WERI-Rb-1 (cell line): ENCODE results near the gene APBA2.

Source experiments
- DNase-seq: peaks from one replicate; pipeline ENCODE4 v3.0.0-alpha.2; 2020
- H3K27ac ChIP-seq: fragments of 250-450 bp; sonication (Bioruptor Pico); 2 replicates; pipeline ENCODE4 v1.5.1; 2020; ENCODE audit warnings: mild to moderate bottlenecking, moderate library complexity
- H3K27me3 ChIP-seq: fragments of 250-450 bp; sonication (Bioruptor Pico); 2 replicates; pipeline ENCODE4 v1.5.1; 2021; ENCODE audit warnings: mild to moderate bottlenecking, low read depth, moderate library complexity; ENCODE audit not compliant: insufficient read depth, severe bottlenecking
- H3K36me3 ChIP-seq: fragments of 250-450 bp; sonication (Bioruptor Pico); 2 replicates; pipeline ENCODE4 v1.5.1; 2020; ENCODE audit warnings: mild to moderate bottlenecking, moderate library complexity
- H3K4me3 ChIP-seq: 2 replicates; pipeline ENCODE4 v1.5.1; 2011; ENCODE audit warnings: low read depth, mild to moderate bottlenecking, control low read depth, low read length
- H3K9me3 ChIP-seq: fragments of 250-450 bp; sonication (Bioruptor Pico); 2 replicates; pipeline ENCODE4 v1.5.1; 2021; ENCODE audit warnings: mild to moderate bottlenecking, moderate library complexity; ENCODE audit not compliant: severe bottlenecking
- TF ChIP-seq, protein P1 (sequence below): IDR thresholded peaks from 2 replicates; pipeline ENCODE4 v1.5.1; 2011; ENCODE audit warnings: low read depth, mild to moderate bottlenecking, control low read depth, inconsistent platforms, low read length

APBA2 gene

DNA sequence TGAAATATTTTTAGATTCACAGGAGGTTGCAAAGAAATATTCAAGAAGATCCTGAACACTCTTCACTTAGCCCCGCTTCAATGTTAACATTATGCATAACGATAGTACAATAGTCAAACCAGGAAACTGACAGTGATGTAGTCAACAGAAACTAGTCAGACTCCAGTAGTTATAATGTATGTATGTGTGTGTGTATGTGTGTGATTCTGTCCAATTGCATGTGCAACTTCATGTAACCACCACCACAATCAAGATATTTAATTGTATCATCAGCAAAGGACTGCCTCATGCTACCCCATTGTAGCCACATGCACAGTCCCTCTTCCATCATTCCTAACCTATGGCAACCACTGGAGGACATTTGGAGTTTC, 77.9 kb downstream of the APBA2 start:
- no peak overlapping the region for H3K4me3 ChIP-seq
- TF ChIP-seq, protein P1, sequence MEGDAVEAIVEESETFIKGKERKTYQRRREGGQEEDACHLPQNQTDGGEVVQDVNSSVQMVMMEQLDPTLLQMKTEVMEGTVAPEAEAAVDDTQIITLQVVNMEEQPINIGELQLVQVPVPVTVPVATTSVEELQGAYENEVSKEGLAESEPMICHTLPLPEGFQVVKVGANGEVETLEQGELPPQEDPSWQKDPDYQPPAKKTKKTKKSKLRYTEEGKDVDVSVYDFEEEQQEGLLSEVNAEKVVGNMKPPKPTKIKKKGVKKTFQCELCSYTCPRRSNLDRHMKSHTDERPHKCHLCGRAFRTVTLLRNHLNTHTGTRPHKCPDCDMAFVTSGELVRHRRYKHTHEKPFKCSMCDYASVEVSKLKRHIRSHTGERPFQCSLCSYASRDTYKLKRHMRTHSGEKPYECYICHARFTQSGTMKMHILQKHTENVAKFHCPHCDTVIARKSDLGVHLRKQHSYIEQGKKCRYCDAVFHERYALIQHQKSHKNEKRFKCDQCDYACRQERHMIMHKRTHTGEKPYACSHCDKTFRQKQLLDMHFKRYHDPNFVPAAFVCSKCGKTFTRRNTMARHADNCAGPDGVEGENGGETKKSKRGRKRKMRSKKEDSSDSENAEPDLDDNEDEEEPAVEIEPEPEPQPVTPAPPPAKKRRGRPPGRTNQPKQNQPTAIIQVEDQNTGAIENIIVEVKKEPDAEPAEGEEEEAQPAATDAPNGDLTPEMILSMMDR = no peak
- DNase-seq = no peak
- H3K9me3 ChIP-seq = no peaks in the 10 kb centered on the region
- no peaks in the 10 kb centered on the region for H3K36me3 ChIP-seq
- no peak overlapping the region for H3K27ac ChIP-seq
- no peaks in the 10 kb centered on the region for H3K27me3 ChIP-seq

- Histone ChIP-seq H3K27me3 (no peaks in the 10 kb centered on the region), H3K36me3 (no peaks in the 10 kb centered on the region), H3K27ac (no peak overlapping the region), H3K9me3 (no peaks in the 10 kb centered on the region), H3K4me3 (no peak overlapping the region)
- DNase-seq = no peak
- TF ChIP-seq, protein P1 = no peak
Observed at GRCh38 chr15:28964098-28964497, 78.3 kb downstream of the APBA2 start.

DNA sequence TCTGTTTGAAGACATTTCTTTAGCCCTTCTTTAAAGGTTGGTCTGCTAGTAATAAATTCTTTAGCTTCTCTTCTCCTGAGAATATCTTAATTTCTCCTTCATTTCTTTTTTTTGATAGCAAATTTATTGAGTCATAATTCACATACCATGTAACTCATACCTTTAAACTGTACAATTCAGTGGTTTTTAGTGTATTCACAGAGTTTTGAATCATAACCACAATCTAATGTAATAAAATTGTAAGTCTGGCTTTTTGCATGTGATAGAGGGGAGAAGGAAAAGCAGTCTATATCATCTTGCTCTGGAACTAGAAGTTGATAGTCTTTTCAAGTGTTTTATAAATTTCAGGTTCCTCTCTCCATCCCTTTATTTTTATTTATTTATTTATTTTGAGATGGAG, 81.3 kb downstream of the APBA2 start:
- H3K27me3 ChIP-seq = no peaks in the 10 kb centered on the region
- TF ChIP-seq, protein P1 = no peak
- H3K9me3 ChIP-seq = no peaks in the 10 kb centered on the region
- H3K4me3 ChIP-seq = no peak overlapping the region
- H3K27ac ChIP-seq = no peak overlapping the region
- no peaks in the 10 kb centered on the region for H3K36me3 ChIP-seq
- no peak for DNase-seq

- H3K27me3 ChIP-seq = no peaks in the 10 kb centered on the region
- H3K36me3 ChIP-seq = no peaks in the 10 kb centered on the region
- H3K4me3 ChIP-seq = no peak overlapping the region
- DNase-seq = no peak
- no peaks in the 10 kb centered on the region for H3K9me3 ChIP-seq
- H3K27ac ChIP-seq = no peak overlapping the region
- TF ChIP-seq, protein P1 = no peak
Observed at GRCh38 chr15:28967990-28968389, 82.2 kb downstream of the APBA2 start.

DNA sequence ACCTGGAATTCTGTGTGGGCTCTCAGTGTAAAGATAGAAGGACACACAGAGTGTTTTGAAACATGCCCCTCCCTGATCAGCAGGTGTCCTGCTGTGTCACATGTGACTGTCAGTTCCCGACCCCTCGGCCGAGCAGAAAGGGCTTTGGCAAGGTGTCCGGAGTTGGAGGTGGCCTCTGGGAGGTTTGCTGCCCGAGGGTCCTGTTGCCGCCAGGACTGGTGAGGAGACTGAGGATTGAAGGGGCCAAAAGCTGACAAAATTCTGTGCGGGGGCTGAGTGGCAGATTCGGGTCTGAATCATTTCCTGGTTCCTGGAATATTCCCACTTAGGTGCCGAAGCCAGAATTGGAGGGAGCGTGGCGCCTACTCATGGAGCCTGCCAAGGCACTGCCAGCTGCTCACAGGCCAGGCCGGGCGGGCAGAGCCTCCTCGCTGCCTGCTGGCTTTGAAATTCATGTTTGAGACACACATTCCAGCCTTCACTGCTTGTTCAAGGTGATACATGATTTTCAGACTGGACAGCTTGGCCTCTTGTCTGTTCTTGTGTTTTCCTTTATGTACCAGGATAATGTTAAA, 83.8 kb downstream of the APBA2 start:
- no peaks in the 10 kb centered on the region for H3K36me3 ChIP-seq
- no peaks in the 10 kb centered on the region for H3K27me3 ChIP-seq
- no peaks in the 10 kb centered on the region for H3K9me3 ChIP-seq
- no peak for DNase-seq
- no peak overlapping the region for H3K4me3 ChIP-seq
- H3K27ac ChIP-seq = no peak overlapping the region
- TF ChIP-seq, protein P1 = no peak

DNA sequence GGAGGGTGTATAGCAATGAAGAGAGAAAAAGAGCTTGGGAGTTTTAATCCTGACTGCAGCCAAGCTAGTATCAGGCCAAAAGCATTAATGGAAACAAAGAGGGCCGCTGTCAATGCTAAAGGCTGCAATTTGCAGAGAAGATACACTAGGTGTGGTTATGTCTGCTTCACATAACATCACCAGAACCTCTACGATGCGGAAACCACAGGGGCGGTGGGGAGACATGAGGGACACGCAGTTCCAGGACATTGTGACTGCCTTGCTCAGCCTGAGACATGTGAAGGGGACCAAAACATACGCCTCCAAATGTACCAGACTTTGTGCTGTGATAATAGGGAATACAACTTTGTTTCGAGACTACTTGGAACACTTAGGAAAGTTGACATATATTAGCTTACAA, 88.4 kb downstream of the APBA2 start:
- Histone ChIP-seq H3K4me3 (no peak overlapping the region), H3K36me3 (no peaks in the 10 kb centered on the region), H3K27ac (no peak overlapping the region), H3K27me3 (no peaks in the 10 kb centered on the region), H3K9me3 (no peaks in the 10 kb centered on the region)
- TF ChIP-seq, protein P1 = no peak
- DNase-seq = no peak
